HG02870 (cell line): ENCODE measurements around the gene OR51I1.

Experiments
- ATAC-seq: cut with Tn5 transposase; IDR thresholded peaks from one replicate; pipeline ENCODE4 v1.9.1; 2021; ENCODE audit warnings: mild to moderate bottlenecking, moderate library complexity; ENCODE audit not compliant: unreplicated experiment

Gene OR51I1

GRCh38 chr11:5441414-5441813 lies at the start of gene OR51I1:
Gene OR51I1, minus strand, starts transcription at chr11:5441514. Its CDS starts 0 bp downstream, at chr11:5441514.
- ATAC-seq: no peak

GRCh38 chr11:5489576-5490357 lies 48.5 kb upstream of the OR51I1 start:
- no peak for ATAC-seq

GRCh38 chr11:5488798-5489399 lies 47.6 kb upstream of the OR51I1 start:
- no peak for ATAC-seq

GRCh38 chr11:5488385-5488784 lies 47.1 kb upstream of the OR51I1 start, which contains the start of gene OR52D1:
Gene OR52D1, plus strand, starts transcription at chr11:5488685. Its CDS starts 22 bp downstream, at chr11:5488707.
- no peak for ATAC-seq

- no peak for ATAC-seq
Measured at GRCh38 chr11:5486421-5486820, 45.1 kb upstream of the OR51I1 start.

GRCh38 chr11:5486003-5486402 lies 44.7 kb upstream of the OR51I1 start:
- no peak for ATAC-seq

- no peak for ATAC-seq
Measured at GRCh38 chr11:5476186-5476819, 35.0 kb upstream of the OR51I1 start.

GRCh38 chr11:5473921-5474320 lies 32.6 kb upstream of the OR51I1 start:
- ATAC-seq: no peak

GRCh38 chr11:5467527-5467926 lies 26.2 kb upstream of the OR51I1 start:
- ATAC-seq: no peak

- ATAC-seq: no peak
Measured at GRCh38 chr11:5460983-5461621, 19.8 kb upstream of the OR51I1 start.

GRCh38 chr11:5449432-5449831 lies 8.1 kb upstream of the OR51I1 start:
- no peak for ATAC-seq

GRCh38 chr11:5449023-5449422 lies 7.7 kb upstream of the OR51I1 start, which contains the start of gene OR51I2:
Gene OR51I2, plus strand, starts transcription at chr11:5449323. Its CDS starts 4,166 bp downstream, at chr11:5453489.
- ATAC-seq: no peak

GRCh38 chr11:5443835-5444393 lies 2.6 kb upstream of the OR51I1 start:
- no peak for ATAC-seq

GRCh38 chr11:5423131-5423530 lies 18.2 kb downstream of the OR51I1 start:
- ATAC-seq: no peak

GRCh38 chr11:5421811-5422210 lies 19.5 kb downstream of the OR51I1 start, which contains the start of gene OR51Q1:
Gene OR51Q1, plus strand, starts transcription at chr11:5422111. Its CDS starts 90 bp downstream, at chr11:5422201.
- ATAC-seq: no peak

GRCh38 chr11:5420993-5421392 lies 20.3 kb downstream of the OR51I1 start:
- no peak for ATAC-seq

- no peak for ATAC-seq
Measured at GRCh38 chr11:5405173-5405572, 36.1 kb downstream of the OR51I1 start.

- no peak for ATAC-seq
Measured at GRCh38 chr11:5398936-5399335, 42.4 kb downstream of the OR51I1 start.

GRCh38 chr11:5394091-5394490 lies 47.2 kb downstream of the OR51I1 start:
- no peak for ATAC-seq
